ENCODE results near the gene EPB41L5.
"Not testable (repeated sequence)": the region's sequence is repeated elsewhere in the genome, so short reads cannot be mapped to it uniquely, and the experiment has no call there.

Gene EPB41L5

GRCh38 chr2:120029672-120030640, 17.1 kb downstream of the EPB41L5 start:
- DNase-seq: no peak

GRCh38 chr2:120032297-120032696, 19.4 kb downstream of the EPB41L5 start:
- DNase-seq: no peak

GRCh38 chr2:120034027-120034426, 21.1 kb downstream of the EPB41L5 start:
- no peak for DNase-seq

- DNase-seq: no peak
Measured at GRCh38 chr2:120034621-120035020, 21.7 kb downstream of the EPB41L5 start.

GRCh38 chr2:120036145-120036544, 23.3 kb downstream of the EPB41L5 start:
- DNase-seq: no peak

- no peak for DNase-seq
Measured at GRCh38 chr2:120037995-120038541, 25.2 kb downstream of the EPB41L5 start.

GRCh38 chr2:120042359-120042758, 29.5 kb downstream of the EPB41L5 start:
- DNase-seq: no peak

GRCh38 chr2:120044336-120044735, 31.5 kb downstream of the EPB41L5 start:
- no peak for DNase-seq

- DNase-seq: not testable (repeated sequence)
Measured at GRCh38 chr2:120045775-120046174, 32.9 kb downstream of the EPB41L5 start.

- DNase-seq: not testable (repeated sequence)
Measured at GRCh38 chr2:120046252-120046651, 33.4 kb downstream of the EPB41L5 start.

- DNase-seq: no peak
Measured at GRCh38 chr2:120052597-120052996, 39.7 kb downstream of the EPB41L5 start.

GRCh38 chr2:120053891-120054290, 41.0 kb downstream of the EPB41L5 start:
- no peak for DNase-seq

- DNase-seq: no peak
Measured at GRCh38 chr2:120059483-120059882, 46.6 kb downstream of the EPB41L5 start.

GRCh38 chr2:120060088-120060623, 47.3 kb downstream of the EPB41L5 start:
- DNase-seq: no peak

- no peak for DNase-seq
Measured at GRCh38 chr2:120064664-120065063, 51.8 kb downstream of the EPB41L5 start.

GRCh38 chr2:120066800-120067547, 54.1 kb downstream of the EPB41L5 start:
- DNase-seq: no peak

- DNase-seq: not testable (repeated sequence)
Measured at GRCh38 chr2:120068040-120068658, 55.3 kb downstream of the EPB41L5 start.

GRCh38 chr2:120075545-120075944, 62.7 kb downstream of the EPB41L5 start:
- DNase-seq: no peak

GRCh38 chr2:120077896-120078295, 65.0 kb downstream of the EPB41L5 start:
- DNase-seq: no peak

GRCh38 chr2:120079647-120080046, 66.8 kb downstream of the EPB41L5 start:
- DNase-seq: no peak

- DNase-seq: no peak
Measured at GRCh38 chr2:120091436-120091835, 78.6 kb downstream of the EPB41L5 start.

GRCh38 chr2:120094795-120095194, 81.9 kb downstream of the EPB41L5 start:
- no peak for DNase-seq

GRCh38 chr2:120100627-120101026, 87.8 kb downstream of the EPB41L5 start:
- no peak for DNase-seq

Data from NCI-H2227 treated with DMSO at 0.1 percent for 48 hours (cell line).